Ovary (tissue), 9 donors: ENCODE data around the gene SPACDR. TPM values are rescaled to one million over a fixed set of nuclear protein-coding genes. Genes with fewer than 3 reads are reported as not detected.
"Not testable (repeated sequence)": the region's sequence is repeated elsewhere in the genome, so short reads cannot be mapped to it uniquely, and the experiment has no call there.

Experiments used
- DNase-seq, 5 donors: peaks; one replicate each; pipeline ENCODE4 v3.0.0-alpha.2; 2019 to 2020
- H3K27ac ChIP-seq, 2 donors: fragments of 200-600 bp; one replicate each; pipeline versions ENCODE4 v1.5.1 to v1.8.0; 2019 to 2022
- H3K27me3 ChIP-seq: fragments of 200-600 bp; one replicate; pipeline ENCODE4 v1.8.0; 2022
- H3K36me3 ChIP-seq: fragments of 200-600 bp; sonication (generic); one replicate; pipeline ENCODE4 v1.5.1; 2019
- H3K4me1 ChIP-seq: one replicate; pipeline ENCODE4 v1.8.1; 2013; ENCODE audit warnings: mild to moderate bottlenecking, moderate library complexity; ENCODE audit not compliant: insufficient read depth
- H3K4me3 ChIP-seq: fragments of 200-600 bp; sonication (generic); one replicate; pipeline ENCODE4 v1.5.1; 2017
- H3K9me3 ChIP-seq, 2 donors: fragments of 200-600 bp in 1 of 2; sonication (generic) in 1 of 2; one replicate each; pipeline versions ENCODE4 v1.5.1 to v1.8.1; 2013 to 2019; ENCODE audit warnings: mild to moderate bottlenecking in 1 of 2, moderate library complexity in 1 of 2
- CTCF ChIP-seq, 3 donors: fragments of 450-650 bp in 2 of 3; fragments of 200-600 bp in 1 of 3; IDR thresholded peaks; one replicate each; pipeline versions ENCODE4 v1.5.1 to v1.8.0; 2016 to 2022; ENCODE audit warnings: antibody characterized with exemption in 3 of 3, mild to moderate bottlenecking in 1 of 3
- EP300 ChIP-seq: sonication (generic); formaldehyde crosslinking; IDR thresholded peaks from one replicate; pipeline ENCODE4 v1.6.1; 2017; ENCODE audit warnings: antibody characterized with exemption
- POLR2A ChIP-seq: fragments of 450-650 bp; IDR thresholded peaks from one replicate; pipeline ENCODE4 v1.6.1; 2017; ENCODE audit warnings: antibody characterized with exemption, mild to moderate bottlenecking, moderate library complexity
- WGBS, 3 donors: extraction: QIAGEN DNeasy Blood & Tissue Kit in 1 of 3; methylation state at CpG; one replicate each; pipeline versions ENCODE4 v1.1.5 to v1.1.7; 2013 to 2017; 5-methylcytosine and 5-hydroxymethylcytosine counted together
- intact Hi-C, 4 donors: fragments of 100-400 bp; cut with DNase I; formaldehyde crosslinking; loops; one replicate each; pipeline versions ENCODE4 v1.11.0 to v1.15.1; 2022 to 2023
- polyA plus RNA-seq, 2 donors: library from polyadenylated mRNA; stranded (reverse); fragments of 200-250 nt in 1 of 2; fragments of 350-450 nt in 1 of 2; fragmentation: Illumina TruSeq in 1 of 2; extraction: RNeasy Lipid Tissue Mini Kit (QIAGEN cat#74804) in 1 of 2; gene quantifications; one replicate each; pipeline ENCODE4 v1.2.3, GENCODE V29; 2013 to 2014
- total RNA-seq, 7 donors: library from RNA; depleted of rRNA in 2 of 7; stranded (reverse); fragments of >200 nt in 2 of 7; fragmentation: NEBNext Ultra II Directional in 3 of 7; extraction: Animal tissue kit (Norgen Biotek cat#: 25700) in 3 of 7; gene quantifications; one replicate each; pipeline versions ENCODE4 v1.1.0 to v1.2.4, GENCODE V29; 2016 to 2023
- donor health status: DM: no; HTN: no; CAD: no; lungs with moderate emphysema.
- donor health status: DM: no; HTN: no; CAD: no.
- donor health status: Bipolar disorder and iron deficiency.
- donor health status: DM: yes; HTN: yes; CAD: no.
- donor health status: DM: no; HTN: no; CAD: no.
- donor health status: DM: yes; HTN: yes; CAD: no.

SPACDR gene
- total and polyA plus RNA-seq, 9 donors: 0.25 to 3.0 (median 0.78) TPM; not detected in 1

- Histone ChIP-seq H3K4me3 (no peak overlapping the region), H3K9me3 (no peaks in the 10 kb centered on the region), H3K4me1 (peaks cover 3% of the 10 kb centered on the region), H3K27ac (no peak overlapping the region), H3K36me3 (no peaks in the 10 kb centered on the region), H3K27me3 (no peaks in the 10 kb centered on the region)
- WGBS, 3 donors: 58 to 68% (median 58%) methylated on average over 8 of the region's 8 CpGs
- no peak for TF ChIP-seq CTCF (IDR thresholded peaks at IDR 0.05)
- no peak for TF ChIP-seq POLR2A
- no peak for TF ChIP-seq EP300
- DNase-seq: no peak
- intact Hi-C loops: no loop called here
Observed at GRCh38 chr7:100506356-100506923, 42.4 kb upstream of the SPACDR start.

- 89 to 91% (median 90%) methylated on average over 9 of the region's 9 CpGs for WGBS, 3 donors
- Histone ChIP-seq H3K9me3 (no peaks in the 10 kb centered on the region), H3K4me1 (peaks cover 3% of the 10 kb centered on the region), H3K27ac (no peak overlapping the region), H3K27me3 (no peaks in the 10 kb centered on the region), H3K4me3 (no peak overlapping the region), H3K36me3 (no peaks in the 10 kb centered on the region)
- TF ChIP-seq CTCF (IDR thresholded peaks at IDR 0.05) (no peak), EP300 (no peak)
- no peak for DNase-seq
- intact Hi-C loops: no loop called here
Observed at GRCh38 chr7:100504887-100505611, 41.0 kb upstream of the SPACDR start.

DNA sequence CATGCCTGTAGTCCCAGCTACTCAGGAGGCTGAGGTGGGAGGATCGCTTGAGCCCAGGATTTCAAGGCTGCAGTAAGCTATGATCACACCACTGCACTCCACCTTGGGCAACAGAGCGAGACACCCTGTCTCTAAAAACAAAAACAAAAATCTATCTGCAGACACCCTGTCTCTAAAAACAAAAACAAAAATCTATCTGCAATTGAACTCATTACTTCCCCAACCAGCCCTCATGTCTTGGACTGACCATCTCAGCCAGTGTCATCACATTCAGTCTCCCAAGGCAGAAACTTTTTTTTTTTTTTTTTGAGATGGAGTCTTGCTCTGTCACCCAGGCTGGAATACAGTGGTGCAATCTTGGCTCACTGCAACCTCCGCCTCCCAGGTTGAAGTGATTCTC lies 40.0 kb upstream of the SPACDR start:
- H3K27ac ChIP-seq, H3K4me3 ChIP-seq, H3K4me1 ChIP-seq, DNase-seq, H3K36me3 ChIP-seq, intact Hi-C loops, H3K27me3 ChIP-seq, H3K9me3 ChIP-seq: not testable (repeated sequence)
- WGBS, 3 donors: 71 to 83% (median 74%) methylated on average over 3 of the region's 3 CpGs

GRCh38 chr7:100500743-100501142 lies 36.7 kb upstream of the SPACDR start:
- intact Hi-C loops, DNase-seq, H3K27me3 ChIP-seq, H3K9me3 ChIP-seq, H3K4me1 ChIP-seq, H3K4me3 ChIP-seq, H3K36me3 ChIP-seq, H3K27ac ChIP-seq: not testable (repeated sequence)
- 88 to 94% (median 91%) methylated on average over 2 of the region's 2 CpGs for WGBS, 3 donors

- 67 to 76% (median 69%) methylated on average over 6 of the region's 6 CpGs for WGBS, 3 donors
- H3K4me1 ChIP-seq: peaks cover 3% of the 10 kb centered on the region
- DNase-seq: no peak
Observed at GRCh38 chr7:100496509-100496908, 32.4 kb upstream of the SPACDR start.

More at GRCh38 chr7:100496509-100496908, 32.4 kb upstream of the SPACDR start:
- no peak for TF ChIP-seq CTCF (IDR thresholded peaks at IDR 0.05)
- TF ChIP-seq EP300: no peak
- no peak for TF ChIP-seq POLR2A
- H3K27ac ChIP-seq: no peak overlapping the region
- no peaks in the 10 kb centered on the region for H3K9me3 ChIP-seq
- no peaks in the 10 kb centered on the region for H3K36me3 ChIP-seq
- intact Hi-C loops: no loop called here
- H3K4me3 ChIP-seq: no peak overlapping the region
- H3K27me3 ChIP-seq: no peaks in the 10 kb centered on the region
